A204.1 (cell line): ENCODE results near the gene CDC42SE2.
"Not testable (repeated sequence)": the region's sequence is repeated elsewhere in the genome, so short reads cannot be mapped to it uniquely, and the experiment has no call there.

Experiments
- FAIRE-seq: peaks from 2 replicates; lab custom pipeline; 2012; peaks lifted over from hg19 to GRCh38; lab: Jason Lieb, UNC

CDC42SE2 gene

DNA sequence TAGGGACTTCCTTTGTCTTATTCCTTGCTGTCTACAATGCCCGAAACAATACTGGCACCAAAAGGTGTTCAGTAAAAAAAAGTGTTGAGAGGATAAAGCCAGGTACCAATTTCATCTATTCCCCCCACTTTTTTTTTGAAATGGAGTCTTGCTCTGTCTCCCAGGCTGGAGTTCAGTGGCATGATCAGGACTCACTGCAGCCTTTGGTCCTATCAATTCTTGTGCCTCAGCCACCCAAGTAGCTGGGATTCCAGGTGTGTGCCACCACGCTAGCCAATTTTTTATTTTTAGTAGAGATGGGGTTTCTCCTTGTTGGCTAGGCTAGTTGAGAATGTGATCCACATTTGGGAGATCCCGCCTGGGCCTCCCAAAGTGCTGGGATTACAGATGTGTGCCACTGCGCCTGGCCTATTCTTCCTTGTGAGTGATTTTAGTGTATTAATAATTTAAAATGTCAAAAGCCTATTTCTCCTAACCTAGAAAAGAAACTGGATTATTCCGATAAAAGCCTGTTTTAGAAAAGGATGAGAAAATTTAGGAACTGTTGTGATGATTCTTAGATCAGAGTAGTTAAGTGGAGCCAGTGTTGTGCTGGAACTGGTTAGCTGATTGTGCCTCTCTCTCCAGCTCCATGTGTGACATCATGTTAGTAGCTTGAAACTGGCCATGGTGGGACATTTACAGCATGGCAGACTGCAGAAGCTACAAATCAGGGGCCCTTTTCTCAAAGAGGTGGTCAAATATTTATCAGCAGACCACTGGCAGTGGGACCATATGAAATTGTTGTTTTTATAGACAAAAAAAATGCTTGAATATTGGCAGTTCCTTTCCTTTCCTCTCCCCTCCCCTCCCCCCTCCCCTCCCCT, 14.3 kb downstream of the CDC42SE2 start:
- no peak for FAIRE-seq

DNA sequence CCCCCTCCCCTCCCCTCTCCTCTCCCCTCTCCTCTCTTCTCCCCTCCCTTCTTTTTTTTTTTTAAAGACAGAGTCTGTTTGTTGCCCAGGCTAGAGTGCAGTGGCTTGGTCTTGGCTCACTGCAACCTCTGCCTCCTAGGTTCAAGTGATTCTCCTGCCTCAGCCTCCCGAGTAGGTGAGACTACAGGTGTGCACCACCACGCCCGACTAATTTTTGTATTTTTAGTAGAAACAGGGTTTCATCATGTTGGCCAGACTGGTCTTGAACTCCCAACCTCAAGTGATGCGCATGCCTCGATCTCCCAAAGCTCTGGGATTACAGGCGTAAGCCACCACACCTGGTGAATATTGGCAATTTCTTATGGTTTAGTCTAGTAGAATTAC, 14.9 kb downstream of the CDC42SE2 start:
- not testable (repeated sequence) for FAIRE-seq

DNA sequence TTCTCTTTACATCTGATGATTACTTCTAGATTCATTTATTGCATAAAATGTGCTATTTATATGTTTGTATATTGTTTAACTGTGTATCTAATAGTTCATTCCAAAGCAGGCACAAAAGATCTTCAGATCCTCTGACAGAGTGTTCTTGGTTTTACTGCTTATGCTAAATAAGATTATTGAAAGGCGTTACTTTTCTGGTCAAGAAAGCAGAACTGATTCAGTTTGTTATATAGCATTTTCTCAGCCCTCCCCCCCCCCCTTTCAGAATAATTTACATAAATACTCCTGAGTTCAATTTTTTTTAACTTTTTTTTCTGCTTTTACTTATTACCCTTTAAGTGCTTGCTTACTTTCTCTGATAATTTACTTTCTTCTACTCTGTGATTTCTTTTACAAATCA, 15.4 kb downstream of the CDC42SE2 start:
- no peak for FAIRE-seq

GRCh38 chr5:131280417-131280816, 16.6 kb downstream of the CDC42SE2 start:
- FAIRE-seq: no peak

DNA sequence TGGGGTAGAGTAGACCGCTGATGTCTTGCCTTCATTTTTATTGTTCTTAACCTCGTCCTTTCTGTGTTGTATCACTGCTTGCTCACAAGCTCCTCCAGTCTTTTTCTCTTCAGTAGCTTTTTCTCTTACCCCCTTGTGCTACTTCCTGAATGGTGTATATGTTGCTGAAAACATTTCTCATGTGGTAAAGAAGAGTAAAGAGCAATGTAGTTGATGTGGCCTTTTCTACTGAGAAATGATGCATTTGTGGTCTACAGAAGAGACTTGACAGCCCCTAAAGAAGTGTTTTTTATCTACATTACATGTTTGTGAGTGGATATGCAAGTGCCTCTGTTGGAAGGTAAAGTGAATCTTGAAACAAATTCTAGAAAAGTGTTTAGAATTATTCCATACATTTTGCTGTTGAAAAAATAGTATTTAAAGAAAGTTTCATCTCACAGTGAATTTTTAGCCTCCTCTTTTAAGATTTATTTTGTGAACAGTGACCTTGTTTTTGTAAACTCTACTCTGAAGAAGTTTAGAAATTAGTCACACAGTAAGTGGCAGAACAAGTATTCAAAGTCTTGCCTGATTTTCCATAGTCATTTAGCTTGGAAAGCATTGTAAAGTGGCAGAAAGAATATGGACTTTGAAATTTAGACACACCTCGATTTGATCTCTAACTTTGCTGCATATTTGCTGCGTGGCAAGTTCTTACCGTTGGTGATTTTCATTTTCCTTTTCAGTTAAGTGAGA, 17.4 kb downstream of the CDC42SE2 start:
- no peak for FAIRE-seq

DNA sequence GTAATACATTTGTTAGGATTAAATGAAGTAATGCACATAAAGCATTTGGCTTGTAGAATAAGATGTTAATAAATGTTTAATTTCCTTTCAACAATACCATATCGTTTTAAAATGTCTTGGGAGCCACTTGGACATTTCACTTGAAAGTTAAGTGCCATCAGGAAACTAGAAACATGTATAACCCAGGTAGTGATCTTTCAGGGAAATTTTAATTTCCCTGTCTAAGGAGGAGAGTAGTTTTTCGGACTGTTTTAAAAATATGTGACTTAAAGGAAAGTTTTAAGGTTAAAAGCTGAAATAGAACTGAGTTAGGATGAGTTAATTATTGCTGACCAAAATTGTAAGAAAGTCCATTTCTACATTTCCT, 18.0 kb downstream of the CDC42SE2 start:
- FAIRE-seq: no peak

GRCh38 chr5:131282235-131282634, 18.4 kb downstream of the CDC42SE2 start:
- no peak for FAIRE-seq

GRCh38 chr5:131285703-131286399, 22.0 kb downstream of the CDC42SE2 start:
- no peak for FAIRE-seq

- FAIRE-seq: no peak
These were observed 22.5 kb downstream of the CDC42SE2 start for GRCh38 chr5:131286400-131286715.

GRCh38 chr5:131288328-131288727, 24.5 kb downstream of the CDC42SE2 start:
- FAIRE-seq: no peak

DNA sequence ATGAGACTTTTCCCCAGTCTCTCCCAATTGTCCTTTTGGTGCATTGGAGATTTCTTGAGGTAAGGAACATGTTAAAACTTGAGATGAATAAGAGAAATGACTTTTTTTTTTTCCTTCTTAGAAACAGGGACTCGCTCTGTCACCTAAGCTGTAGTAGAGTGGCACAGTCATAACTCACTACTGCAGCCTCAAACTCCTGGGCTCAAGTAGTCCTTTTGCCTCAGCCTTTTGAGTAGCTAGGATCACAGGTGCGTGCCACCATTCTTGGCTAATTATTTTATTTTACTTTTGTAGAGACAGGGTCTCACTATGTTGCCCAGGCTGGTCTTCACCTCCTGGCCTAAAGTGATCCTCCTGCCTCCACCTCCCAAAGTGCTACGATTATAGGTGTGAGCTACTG, 25.9 kb downstream of the CDC42SE2 start:
- no peak for FAIRE-seq

DNA sequence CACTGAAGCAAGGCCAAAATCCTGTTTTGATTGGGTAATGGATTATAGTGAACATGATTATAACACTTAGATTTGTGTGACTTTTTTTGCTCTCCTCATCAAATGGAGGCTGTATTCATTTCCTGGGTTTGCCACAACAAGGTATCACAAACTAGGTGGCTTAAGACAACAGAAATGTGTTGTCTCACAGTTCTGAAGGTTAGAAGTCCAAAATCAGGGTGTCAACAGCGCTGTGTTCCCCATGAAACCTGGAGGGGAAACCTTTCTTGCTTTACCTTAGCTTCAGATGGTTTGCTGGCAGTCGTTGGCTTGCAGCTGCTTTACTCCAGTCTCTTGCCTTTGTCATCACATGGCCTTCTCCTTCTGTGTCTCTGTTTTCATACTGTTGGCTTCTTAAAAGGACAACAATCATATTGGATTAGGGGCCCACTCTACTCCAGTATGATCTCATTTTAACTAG, 32.4 kb downstream of the CDC42SE2 start:
- no peak for FAIRE-seq

GRCh38 chr5:131297886-131298285, 34.0 kb downstream of the CDC42SE2 start:
- no peak for FAIRE-seq

GRCh38 chr5:131299465-131299864, 35.6 kb downstream of the CDC42SE2 start:
- no peak for FAIRE-seq

DNA sequence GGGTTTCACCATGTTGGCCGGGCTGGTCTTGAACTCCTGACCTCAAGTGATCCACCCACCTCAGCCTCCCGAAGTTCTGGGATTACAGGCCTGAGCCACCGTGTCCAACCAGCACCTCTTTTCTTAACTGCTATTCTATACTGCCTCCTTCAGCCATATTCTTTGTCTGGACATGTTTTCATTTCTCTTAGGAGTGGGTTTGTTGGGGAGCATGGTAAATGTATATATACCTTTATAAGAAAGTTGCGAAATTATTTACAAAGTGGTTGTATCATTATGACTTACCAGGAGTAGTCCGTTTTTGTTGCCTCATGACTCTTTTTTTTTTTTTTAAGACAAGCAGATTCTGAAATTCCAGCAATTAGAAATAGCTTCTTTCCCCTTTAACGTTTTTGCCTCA, 38.7 kb downstream of the CDC42SE2 start:
- FAIRE-seq: no peak

GRCh38 chr5:131303537-131303936, 39.7 kb downstream of the CDC42SE2 start:
- FAIRE-seq: no peak

- no peak for FAIRE-seq
These were observed 40.6 kb downstream of the CDC42SE2 start for GRCh38 chr5:131304414-131304813.

GRCh38 chr5:131305138-131305689, 41.4 kb downstream of the CDC42SE2 start:
- FAIRE-seq: no peak

GRCh38 chr5:131305906-131306305, 42.1 kb downstream of the CDC42SE2 start:
- FAIRE-seq: no peak

DNA sequence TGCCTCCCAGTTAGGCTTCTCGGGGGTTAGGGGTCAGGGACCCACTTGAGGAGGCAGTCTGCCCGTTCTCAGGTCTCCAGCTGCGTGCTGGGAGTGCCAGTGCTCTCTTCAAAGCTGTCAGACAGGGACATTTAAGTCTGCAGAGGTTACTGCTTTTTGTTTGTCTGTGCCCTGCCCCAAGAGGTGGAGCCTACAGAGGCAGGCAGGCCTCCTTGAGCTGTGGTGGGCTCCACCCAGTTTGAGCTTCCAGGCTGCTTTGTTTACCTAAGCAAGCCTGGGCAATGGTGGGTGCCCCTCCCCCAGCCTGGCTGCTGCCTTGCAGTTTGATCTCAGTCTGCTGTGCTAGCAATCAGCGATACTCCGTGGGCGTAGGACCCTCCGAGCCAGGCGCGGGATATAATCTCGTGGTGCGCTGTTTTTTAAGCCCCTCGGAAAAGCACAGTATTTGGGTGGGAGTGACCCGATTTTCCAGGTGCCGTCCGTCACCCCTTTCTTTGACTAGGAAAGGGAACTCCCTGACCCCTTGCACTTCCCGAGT, 48.5 kb downstream of the CDC42SE2 start:
- FAIRE-seq: not testable (repeated sequence)

- no peak for FAIRE-seq
These were observed 52.2 kb downstream of the CDC42SE2 start for GRCh38 chr5:131316026-131316425.

- FAIRE-seq: no peak
These were observed 53.0 kb downstream of the CDC42SE2 start for GRCh38 chr5:131316822-131317221.

DNA sequence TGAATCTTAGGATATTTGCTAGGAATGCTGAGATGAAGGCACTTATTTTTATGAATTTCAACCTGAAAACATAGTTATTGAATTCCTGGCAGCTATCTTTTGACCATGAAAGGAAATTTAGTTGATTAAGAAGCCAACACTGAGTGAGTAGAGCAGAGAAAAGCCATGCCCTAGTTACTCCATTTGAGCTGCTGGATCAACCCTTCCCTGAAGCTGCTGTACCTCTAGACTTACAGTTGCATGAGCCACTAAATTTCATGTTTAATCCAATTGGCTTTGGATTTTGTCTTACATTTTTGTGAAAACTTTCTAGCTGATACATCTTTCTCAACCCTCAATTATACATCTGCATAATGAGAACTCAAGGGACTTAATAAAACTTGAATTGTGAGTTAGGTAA, 54.6 kb downstream of the CDC42SE2 start:
- FAIRE-seq: no peak
